ENCODE measurements around the gene SLC27A5.
"Not testable (repeated sequence)": the region's sequence is repeated elsewhere in the genome, so short reads cannot be mapped to it uniquely, and the experiment has no call there.

The SLC27A5 gene

GRCh38 chr19:58522709-58523108 is 10.9 kb upstream of the SLC27A5 start:
- DNase-seq (ENCODE audit: low read depth): no peak

GRCh38 chr19:58521651-58522050 is 9.9 kb upstream of the SLC27A5 start:
- no peak for DNase-seq (ENCODE audit: low read depth)

GRCh38 chr19:58520257-58520599 is 8.4 kb upstream of the SLC27A5 start:
- DNase-seq (ENCODE audit: low read depth): no peak

- DNase-seq (ENCODE audit: low read depth): peak; percentile 73
Observed at GRCh38 chr19:58519355-58520256, 7.8 kb upstream of the SLC27A5 start, which contains the start of gene ZBTB45. Gene ZBTB45 (minus strand): TSS chr19:58519810. CDS start chr19:58517673, 2,137 bp downstream.

- DNase-seq (ENCODE audit: low read depth): no peak
Observed at GRCh38 chr19:58519087-58519354, 7.2 kb upstream of the SLC27A5 start.

GRCh38 chr19:58518256-58519086 is 6.7 kb upstream of the SLC27A5 start:
- no peak for DNase-seq (ENCODE audit: low read depth)

GRCh38 chr19:58516964-58517833 is 5.4 kb upstream of the SLC27A5 start:
- no peak for DNase-seq (ENCODE audit: low read depth)

GRCh38 chr19:58516246-58516836 is 4.5 kb upstream of the SLC27A5 start:
- no peak for DNase-seq (ENCODE audit: low read depth)

- DNase-seq (ENCODE audit: low read depth): no peak
Observed at GRCh38 chr19:58515259-58515658, 3.5 kb upstream of the SLC27A5 start.

GRCh38 chr19:58514564-58515022 is 2.8 kb upstream of the SLC27A5 start:
- DNase-seq (ENCODE audit: low read depth): no peak

- DNase-seq (ENCODE audit: low read depth): peak; percentile 91
Observed at GRCh38 chr19:58513694-58514563, 2.1 kb upstream of the SLC27A5 start.

GRCh38 chr19:58513213-58513693 is 1.5 kb upstream of the SLC27A5 start:
- no peak for DNase-seq (ENCODE audit: low read depth)

- DNase-seq (ENCODE audit: low read depth): no peak
Observed at GRCh38 chr19:58510084-58510862, 1.5 kb downstream of the SLC27A5 start.

- no peak for DNase-seq (ENCODE audit: low read depth)
Observed at GRCh38 chr19:58509731-58510083, 2.1 kb downstream of the SLC27A5 start.

- not testable (repeated sequence) for DNase-seq (ENCODE audit: low read depth)
Observed at GRCh38 chr19:58507602-58508223, 4.1 kb downstream of the SLC27A5 start.

- no peak for DNase-seq (ENCODE audit: low read depth)
Observed at GRCh38 chr19:58500242-58500641, 11.6 kb downstream of the SLC27A5 start.

GRCh38 chr19:58499021-58499927 is 12.5 kb downstream of the SLC27A5 start:
- DNase-seq (ENCODE audit: low read depth): peak; percentile 95

GRCh38 chr19:58498316-58499020 is 13.3 kb downstream of the SLC27A5 start:
- DNase-seq (ENCODE audit: low read depth): no peak

Measured in stimulated activated CD4-positive, alpha-beta T cell treated with anti-CD3 and anti-CD28 coated beads, Interleukin-2, amount 100 ng/mL, for 4 hours (primary cell).